ENCODE results near the gene SLC25A18. TPM values are rescaled to one million over a fixed set of nuclear protein-coding genes. Genes with fewer than 3 reads are reported as not detected.

The SLC25A18 gene
- total and polyA plus RNA-seq, 10 of the 15 experiments (the other 5 are each of a cell fraction or from before 2014, with no cell fraction given) = 0.03 to 0.09 TPM; not detected in 8

DNA sequence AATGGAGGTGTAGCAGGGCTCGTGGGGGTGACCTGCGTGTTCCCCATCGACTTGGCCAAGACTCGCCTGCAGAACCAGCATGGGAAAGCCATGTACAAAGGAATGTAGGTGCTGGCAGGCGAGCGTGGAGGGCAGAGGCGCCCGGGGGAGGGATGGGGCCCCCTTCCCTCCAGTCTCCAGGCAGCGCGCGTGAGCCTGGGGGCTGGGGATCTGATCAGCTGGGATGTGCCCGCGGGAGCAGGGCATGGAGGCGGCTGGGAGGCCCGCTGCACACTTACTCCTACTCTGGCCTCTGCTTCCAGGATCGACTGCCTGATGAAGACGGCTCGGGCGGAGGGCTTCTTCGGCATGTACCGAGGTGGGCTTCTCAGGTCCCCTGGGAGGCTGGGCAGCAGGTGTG is 17.8 kb downstream of the SLC25A18 start:
- Histone ChIP-seq H2AFZ (ENCODE audit: control insufficient read depth, low read depth, low read length) (no peak overlapping the region), H3K27me3 (replicated peaks in 1 of 2; ENCODE audit: control insufficient read depth in 2 of 2, insufficient read depth in 2 of 2, low read length in 1 of 2) (no peaks in the 10 kb centered on the region; a peak in 2 of 4 replicates), H3K27ac (ENCODE audit: control insufficient read depth, insufficient read depth) (no peak overlapping the region), H3K4me3 (no peak overlapping the region), H3K9ac (ENCODE audit: control insufficient read depth, insufficient read depth, low read length) (no peak overlapping the region), H3K4me2 (ENCODE audit: control insufficient read depth, insufficient read depth) (no peak overlapping the region), H3K79me2 (ENCODE audit: control insufficient read depth, insufficient read depth, low read length) (no peaks in the 10 kb centered on the region), H3K9me3 (replicated peaks; ENCODE audit: control insufficient read depth, insufficient read depth, low read length) (no peaks in the 10 kb centered on the region), H3K36me3 (ENCODE audit: control insufficient read depth in 2 of 2, insufficient read depth in 2 of 2, low read length in 1 of 2) (no peaks in the 10 kb centered on the region), H3K4me1 (ENCODE audit: control insufficient read depth, insufficient read depth, low read length) (no peaks in the 10 kb centered on the region), H4K20me1 (ENCODE audit: control insufficient read depth, insufficient read depth) (no peaks in the 10 kb centered on the region)
- no peak for ATAC-seq
- no TSS peak for BruUV-seq (replicated peaks)
- TF ChIP-seq, protein P1, sequence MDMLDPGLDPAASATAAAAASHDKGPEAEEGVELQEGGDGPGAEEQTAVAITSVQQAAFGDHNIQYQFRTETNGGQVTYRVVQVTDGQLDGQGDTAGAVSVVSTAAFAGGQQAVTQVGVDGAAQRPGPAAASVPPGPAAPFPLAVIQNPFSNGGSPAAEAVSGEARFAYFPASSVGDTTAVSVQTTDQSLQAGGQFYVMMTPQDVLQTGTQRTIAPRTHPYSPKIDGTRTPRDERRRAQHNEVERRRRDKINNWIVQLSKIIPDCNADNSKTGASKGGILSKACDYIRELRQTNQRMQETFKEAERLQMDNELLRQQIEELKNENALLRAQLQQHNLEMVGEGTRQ (IDR thresholded peaks at IDR 0.05; ENCODE audit: borderline replicate concordance, low read depth, low read length) = no peak
- no peak for TF ChIP-seq MYB (IDR thresholded peaks at IDR 0.05; ENCODE audit: borderline replicate concordance, low read depth, low read length)
- no peak for TF ChIP-seq TBL1XR1 (IDR thresholded peaks at IDR 0.05; ENCODE audit: low read depth, low read length)
- TF ChIP-seq, protein P2, sequence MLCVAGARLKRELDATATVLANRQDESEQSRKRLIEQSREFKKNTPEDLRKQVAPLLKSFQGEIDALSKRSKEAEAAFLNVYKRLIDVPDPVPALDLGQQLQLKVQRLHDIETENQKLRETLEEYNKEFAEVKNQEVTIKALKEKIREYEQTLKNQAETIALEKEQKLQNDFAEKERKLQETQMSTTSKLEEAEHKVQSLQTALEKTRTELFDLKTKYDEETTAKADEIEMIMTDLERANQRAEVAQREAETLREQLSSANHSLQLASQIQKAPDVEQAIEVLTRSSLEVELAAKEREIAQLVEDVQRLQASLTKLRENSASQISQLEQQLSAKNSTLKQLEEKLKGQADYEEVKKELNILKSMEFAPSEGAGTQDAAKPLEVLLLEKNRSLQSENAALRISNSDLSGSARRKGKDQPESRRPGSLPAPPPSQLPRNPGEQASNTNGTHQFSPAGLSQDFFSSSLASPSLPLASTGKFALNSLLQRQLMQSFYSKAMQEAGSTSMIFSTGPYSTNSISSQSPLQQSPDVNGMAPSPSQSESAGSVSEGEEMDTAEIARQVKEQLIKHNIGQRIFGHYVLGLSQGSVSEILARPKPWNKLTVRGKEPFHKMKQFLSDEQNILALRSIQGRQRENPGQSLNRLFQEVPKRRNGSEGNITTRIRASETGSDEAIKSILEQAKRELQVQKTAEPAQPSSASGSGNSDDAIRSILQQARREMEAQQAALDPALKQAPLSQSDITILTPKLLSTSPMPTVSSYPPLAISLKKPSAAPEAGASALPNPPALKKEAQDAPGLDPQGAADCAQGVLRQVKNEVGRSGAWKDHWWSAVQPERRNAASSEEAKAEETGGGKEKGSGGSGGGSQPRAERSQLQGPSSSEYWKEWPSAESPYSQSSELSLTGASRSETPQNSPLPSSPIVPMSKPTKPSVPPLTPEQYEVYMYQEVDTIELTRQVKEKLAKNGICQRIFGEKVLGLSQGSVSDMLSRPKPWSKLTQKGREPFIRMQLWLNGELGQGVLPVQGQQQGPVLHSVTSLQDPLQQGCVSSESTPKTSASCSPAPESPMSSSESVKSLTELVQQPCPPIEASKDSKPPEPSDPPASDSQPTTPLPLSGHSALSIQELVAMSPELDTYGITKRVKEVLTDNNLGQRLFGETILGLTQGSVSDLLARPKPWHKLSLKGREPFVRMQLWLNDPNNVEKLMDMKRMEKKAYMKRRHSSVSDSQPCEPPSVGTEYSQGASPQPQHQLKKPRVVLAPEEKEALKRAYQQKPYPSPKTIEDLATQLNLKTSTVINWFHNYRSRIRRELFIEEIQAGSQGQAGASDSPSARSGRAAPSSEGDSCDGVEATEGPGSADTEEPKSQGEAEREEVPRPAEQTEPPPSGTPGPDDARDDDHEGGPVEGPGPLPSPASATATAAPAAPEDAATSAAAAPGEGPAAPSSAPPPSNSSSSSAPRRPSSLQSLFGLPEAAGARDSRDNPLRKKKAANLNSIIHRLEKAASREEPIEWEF (IDR thresholded peaks at IDR 0.05; ENCODE audit: insufficient replicate concordance, low read depth, low read length) = no peak
- TF ChIP-seq KAT2A (conservative IDR thresholded peaks at IDR 0.05; ENCODE audit: control insufficient read depth, low read depth, low read length) = no peak
- no peak for TF ChIP-seq POU2F2 (IDR thresholded peaks at IDR 0.05; ENCODE audit: borderline replicate concordance, low read depth, low read length)
- TF ChIP-seq CHD1 (IDR thresholded peaks at IDR 0.05; ENCODE audit: low read depth, low read length) = no peak
- no peak for TF ChIP-seq BMI1 (IDR thresholded peaks at IDR 0.05; ENCODE audit: borderline replicate concordance)
- TF ChIP-seq HCFC1 (IDR thresholded peaks at IDR 0.05; ENCODE audit: low read length) = no peak
- no peak for TF ChIP-seq ESRRA (IDR thresholded peaks at IDR 0.05; ENCODE audit: low read length)
- TF ChIP-seq NFXL1 (IDR thresholded peaks at IDR 0.05; ENCODE audit: borderline replicate concordance) = no peak
- TF ChIP-seq MEF2B (IDR thresholded peaks at IDR 0.05; ENCODE audit: partially characterized antibody, poor library complexity, severe bottlenecking) = no peak
- no peak for TF ChIP-seq POLR2AphosphoS5 (IDR thresholded peaks at IDR 0.05; ENCODE audit: low read length)
- no peak for TF ChIP-seq CBX5 (IDR thresholded peaks at IDR 0.05; ENCODE audit: low read depth)
- TF ChIP-seq ASH2L (IDR thresholded peaks at IDR 0.05; ENCODE audit: borderline replicate concordance, low read depth) = no peak
- CTCF ChIA-PET = no interaction called here
- POLR2A ChIA-PET = no interaction called here
- in situ Hi-C loops (cut with MboI) (no loop called here), intact Hi-C loops (cut with micrococcal nuclease; ENCODE audit: unreplicated experiment) (no loop called here)
- RAD21 ChIA-PET (ENCODE audit: unreplicated experiment) = no interaction called here
- SMC1A ChIA-PET (ENCODE audit: uncharacterized antibody, unreplicated experiment) = no interaction called here
- WGBS (ENCODE audit: insufficient coverage, insufficient replicate concordance, low lambda C conversion rate, missing lambda C conversion rate) = 47% methylated on average over 16 of the region's 21 CpGs
- FAIRE-seq = no peak
- no peak for DNase-seq (ENCODE audit: low read depth, low spot score)
